Nucleus accumbens (tissue), 56 donors: ENCODE data around the gene MGAT1.
"Not testable (repeated sequence)": the region's sequence is repeated elsewhere in the genome, so short reads cannot be mapped to it uniquely, and the experiment has no call there.

ENCODE experiments used
- DNase-seq, 56 donors: peaks; one replicate each; lab custom pipeline; 2025; lab: John Stamatoyannopoulos, UW

Gene MGAT1

GRCh38 chr5:180788651-180789410 is 13.8 kb downstream of the MGAT1 start:
- not testable (repeated sequence) for DNase-seq

DNA sequence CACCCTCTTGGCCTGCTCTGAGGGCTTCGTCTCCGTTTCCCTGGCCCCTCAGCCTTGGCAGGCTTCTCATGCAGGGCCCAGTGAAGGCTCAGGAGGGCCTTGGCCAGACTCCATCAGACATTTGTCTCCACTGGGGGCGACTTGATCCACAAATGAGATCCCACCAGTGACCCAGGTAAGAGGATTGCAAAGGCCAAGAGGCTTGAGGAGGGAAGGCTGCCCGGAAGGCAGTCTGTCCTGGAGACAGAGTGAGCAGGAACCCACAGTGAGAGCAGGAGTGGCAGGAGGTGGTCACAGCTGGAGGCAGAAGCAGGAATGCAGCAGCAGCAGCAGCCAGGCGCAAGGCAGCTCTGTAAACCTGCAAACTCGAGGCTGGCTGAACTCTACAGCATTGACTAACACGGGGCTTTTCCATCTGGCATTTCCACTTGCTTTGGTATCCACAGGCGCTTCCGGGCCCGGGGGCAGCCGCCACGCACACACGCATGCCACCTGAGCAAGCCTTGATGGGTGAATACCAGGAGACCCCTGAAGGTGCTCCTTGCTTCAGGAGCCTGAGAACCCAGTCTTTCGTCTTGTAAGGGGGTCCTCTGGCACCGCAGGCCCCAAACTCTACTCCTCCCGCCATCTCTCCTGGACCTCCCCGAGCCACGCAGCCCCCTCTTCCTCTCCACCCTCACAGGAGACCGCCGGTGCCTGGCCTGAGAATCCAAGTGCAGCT is 14.7 kb downstream of the MGAT1 start:
- DNase-seq = no peak

DNA sequence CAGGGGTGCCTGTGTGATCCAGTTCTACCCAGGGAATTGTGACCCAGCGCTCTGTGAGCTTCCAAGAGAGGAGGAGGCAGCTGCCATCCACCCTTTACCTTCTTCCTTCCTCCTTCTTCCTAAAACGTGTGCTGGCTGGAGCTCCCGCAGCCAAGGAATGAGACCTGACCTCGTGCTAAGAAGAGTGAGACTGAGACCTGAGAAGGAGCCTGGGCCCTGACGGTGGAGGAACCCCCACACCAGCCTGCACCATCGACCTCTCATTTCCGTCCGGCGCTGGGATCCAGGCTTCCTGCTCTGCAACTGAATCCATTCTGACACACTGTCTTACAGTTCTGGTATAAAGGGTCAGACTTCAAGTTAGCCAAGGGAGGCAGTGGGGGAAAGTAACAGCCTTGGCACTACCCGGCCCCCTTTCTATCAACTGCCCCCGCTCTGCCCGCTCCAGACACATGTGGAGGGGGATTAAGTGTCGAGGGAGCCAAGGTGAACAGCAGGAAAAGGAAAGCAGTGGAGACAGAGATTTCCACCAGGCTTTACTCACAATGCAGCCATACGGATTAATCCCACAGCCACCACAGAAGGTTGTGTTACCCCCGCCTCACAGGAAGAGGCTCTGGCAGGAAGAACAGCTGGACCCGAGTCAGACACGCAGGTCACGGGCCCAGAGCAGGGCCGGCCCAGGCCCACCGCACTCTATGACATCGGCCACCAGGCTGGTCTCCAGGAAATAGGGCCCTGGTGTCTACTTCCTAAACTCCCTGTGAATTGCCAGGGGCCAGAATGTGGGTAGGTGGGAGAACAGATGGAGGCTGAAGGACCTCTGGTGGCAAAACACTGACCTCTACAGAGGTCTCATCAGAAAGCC is 15.8 kb downstream of the MGAT1 start:
- no peak for DNase-seq

GRCh38 chr5:180785794-180786221 is 16.8 kb downstream of the MGAT1 start:
- DNase-seq = no peak

DNA sequence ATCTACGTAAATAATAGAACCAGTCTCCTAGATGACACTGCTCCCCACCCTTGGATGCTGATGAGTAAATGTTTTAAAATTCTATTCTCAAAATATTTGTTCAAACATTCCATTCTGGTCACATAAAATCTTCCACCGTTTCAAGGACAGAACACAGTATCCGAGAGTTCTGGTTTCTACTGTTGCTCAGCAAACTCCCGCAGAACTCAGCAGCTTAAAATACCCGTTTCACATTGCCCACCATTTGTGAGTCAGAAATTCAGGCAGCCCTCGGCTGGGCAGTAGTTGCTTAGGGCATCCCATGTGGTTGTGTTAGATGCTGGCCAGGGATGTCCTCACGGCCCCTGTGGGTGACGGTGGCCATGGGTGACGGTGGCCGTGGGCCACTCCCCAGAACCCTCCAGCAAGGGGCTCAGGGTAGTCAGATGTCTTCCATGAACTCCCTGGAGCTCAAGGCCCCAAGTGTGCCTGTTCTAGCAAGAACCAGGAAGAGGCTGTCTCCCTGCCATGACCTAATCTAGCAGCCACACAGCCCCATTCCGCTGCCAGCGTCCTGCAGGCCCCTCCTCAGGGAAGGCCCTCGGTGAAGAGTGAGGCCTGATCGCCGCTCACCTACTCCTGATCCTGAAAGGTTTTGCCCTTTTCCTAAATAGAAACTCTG is 17.4 kb downstream of the MGAT1 start:
- no peak for DNase-seq

GRCh38 chr5:180784497-180785097 is 18.0 kb downstream of the MGAT1 start:
- peak in 42 of 56 donors; percentile 12 to 83 (median 47) for DNase-seq

DNA sequence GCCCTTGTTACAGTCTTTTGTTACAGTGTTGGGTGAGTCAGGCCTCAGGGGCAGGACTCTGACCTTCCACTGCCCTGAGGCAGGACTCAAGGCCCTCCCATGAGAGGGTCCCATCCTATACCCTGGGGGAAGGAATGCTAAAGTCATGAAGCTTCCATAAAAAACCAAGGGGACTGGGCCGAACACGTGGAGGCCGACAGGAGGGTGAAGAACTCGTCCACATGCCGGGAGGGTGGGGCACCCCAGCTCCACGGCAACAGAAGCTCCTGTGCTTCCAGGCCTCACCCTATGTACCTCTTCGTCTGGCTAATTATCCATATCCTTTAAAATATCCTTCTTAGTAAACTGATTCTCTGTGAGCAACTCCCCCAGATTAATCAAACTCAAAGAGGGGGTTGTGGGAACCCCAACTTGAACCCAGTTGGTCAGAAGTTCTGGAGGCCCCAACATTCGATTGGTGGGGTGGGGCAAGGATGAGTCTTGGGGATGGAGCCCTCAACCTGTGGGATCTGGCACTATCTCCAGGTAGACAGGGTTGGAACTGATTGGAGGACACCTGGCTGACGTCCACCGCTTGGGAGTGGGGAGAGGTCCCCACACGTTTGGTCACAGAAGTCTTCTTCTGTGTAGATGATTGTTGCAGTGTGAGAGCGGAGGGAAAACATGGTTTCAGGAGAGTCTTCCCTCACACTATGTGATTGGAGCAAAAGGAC is 19.1 kb downstream of the MGAT1 start:
- no peak for DNase-seq

GRCh38 chr5:180782748-180783147 is 19.9 kb downstream of the MGAT1 start:
- no peak for DNase-seq

DNA sequence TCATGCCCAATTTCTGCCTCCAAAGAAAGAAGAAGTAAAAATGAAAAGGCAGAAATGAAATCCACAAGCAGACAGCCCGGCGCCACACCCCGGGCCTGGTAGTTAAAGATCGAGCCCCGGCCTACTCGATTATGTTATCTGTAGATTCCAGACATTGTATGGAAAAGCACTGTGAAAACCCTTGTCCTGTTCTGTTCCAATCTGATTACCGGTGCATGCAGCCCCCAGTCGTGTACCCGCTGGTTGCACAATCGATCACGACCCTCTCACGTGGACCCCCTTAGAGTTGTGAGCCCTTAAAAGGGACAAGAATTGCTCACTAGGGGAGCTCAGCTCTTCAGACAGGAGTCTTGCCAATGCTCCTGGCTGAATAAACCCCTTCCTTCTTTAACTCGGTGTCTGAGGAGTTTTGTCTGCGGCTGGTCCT is 20.7 kb downstream of the MGAT1 start:
- DNase-seq = not testable (repeated sequence)

GRCh38 chr5:180779985-180780610 is 22.5 kb downstream of the MGAT1 start:
- no peak for DNase-seq

DNA sequence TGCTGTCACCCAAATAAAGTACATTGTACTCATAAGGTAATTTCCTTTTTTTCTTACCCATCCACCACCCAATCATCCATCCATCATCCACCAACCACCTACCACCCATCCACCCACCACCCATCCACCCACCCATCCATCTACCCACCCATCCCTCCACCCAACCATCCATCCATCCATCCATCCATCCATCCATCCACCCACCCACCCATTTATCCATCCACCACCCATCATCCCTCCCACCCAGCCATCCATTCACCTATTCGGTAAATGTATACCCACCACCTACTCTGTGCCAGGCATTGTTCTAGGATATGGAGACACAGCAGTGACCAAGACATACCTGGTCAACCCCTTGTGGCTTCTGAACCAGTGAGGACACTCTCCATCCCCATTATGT is 25.1 kb downstream of the MGAT1 start:
- DNase-seq = no peak

- DNase-seq = no peak
Observed at GRCh38 chr5:180776376-180776775, 26.2 kb downstream of the MGAT1 start.

DNA sequence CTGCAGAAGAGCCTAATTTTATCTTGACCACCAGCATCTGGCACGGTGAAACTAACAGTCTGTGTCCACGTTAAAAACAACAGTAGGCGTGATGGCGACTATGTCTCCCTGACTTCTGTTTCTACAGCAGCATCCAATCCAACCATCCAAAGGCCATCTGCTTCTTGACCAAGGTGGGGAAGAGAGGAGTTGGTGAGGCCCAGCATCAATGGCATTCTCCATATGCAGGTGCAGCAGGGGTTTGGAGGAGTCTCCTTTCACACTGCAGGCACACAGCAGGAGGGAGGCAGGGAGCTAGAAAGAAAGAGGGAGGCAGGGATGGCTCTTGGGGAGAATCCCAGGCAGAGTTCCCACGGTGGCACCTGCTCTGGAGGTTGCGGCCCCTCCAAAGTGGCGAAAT is 27.0 kb downstream of the MGAT1 start:
- DNase-seq = no peak

- no peak for DNase-seq
Observed at GRCh38 chr5:180771839-180772238, 30.8 kb downstream of the MGAT1 start.

- DNase-seq = no peak
Observed at GRCh38 chr5:180769821-180770220, 32.8 kb downstream of the MGAT1 start.

GRCh38 chr5:180755601-180756000 is 47.0 kb downstream of the MGAT1 start:
- DNase-seq = no peak

DNA sequence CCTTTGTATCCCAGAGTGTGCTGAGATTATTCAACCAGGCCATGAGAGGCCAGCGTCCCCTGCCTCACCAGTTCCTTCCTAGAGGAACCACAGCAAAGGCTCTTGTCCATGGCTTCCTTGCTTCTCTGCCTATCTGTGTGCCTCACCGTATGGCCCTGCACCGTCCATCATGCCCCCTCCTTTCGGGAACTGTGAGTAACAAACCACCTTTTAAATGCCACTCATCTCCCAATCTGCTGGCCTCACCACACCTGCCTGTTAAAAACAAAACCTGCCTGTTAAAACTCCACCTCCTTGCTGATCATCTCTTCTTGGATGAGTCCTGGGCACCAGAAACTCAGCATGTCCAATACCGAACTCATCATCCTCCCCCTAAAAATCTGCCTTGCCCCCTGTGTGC is 58.4 kb downstream of the MGAT1 start:
- no peak for DNase-seq

GRCh38 chr5:180742727-180743126 is 59.9 kb downstream of the MGAT1 start:
- no peak for DNase-seq

GRCh38 chr5:180740953-180741352 is 61.7 kb downstream of the MGAT1 start:
- not testable (repeated sequence) for DNase-seq
